PC-9 (cell line): ENCODE data around the gene GRID2.

Experiments used
- CTCF ChIP-seq: fragments of 200-600 bp; sonication (generic); conservative IDR thresholded peaks from 2 replicates; pipeline ENCODE4 v1.6.1; 2017; ENCODE audit warnings: mixed run types, antibody characterized with exemption, mild to moderate bottlenecking, moderate library complexity
- EZH2 ChIP-seq: fragments of 200-600 bp; sonication (generic); IDR thresholded peaks from 2 replicates; pipeline ENCODE4 v1.8.0; 2017; ENCODE audit warnings: antibody characterized with exemption, low read depth

GRCh38 chr4:93092765-93093164, 789.0 kb downstream of the GRID2 start:
- TF ChIP-seq CTCF (no peak), EZH2 (no peak)
